T-helper 2 cell (primary cell): ENCODE results near the gene PSMG3.

ENCODE experiments used
- DNase-seq, 5 experiments: peaks; one replicate each; pipeline versions ENCODE4 v3.0.0 to v3.0.0-alpha.2; 2012 to 2022

The PSMG3 gene

GRCh38 chr7:1557006-1557405 lies 12.8 kb downstream of the PSMG3 start:
- no peak for DNase-seq

DNA sequence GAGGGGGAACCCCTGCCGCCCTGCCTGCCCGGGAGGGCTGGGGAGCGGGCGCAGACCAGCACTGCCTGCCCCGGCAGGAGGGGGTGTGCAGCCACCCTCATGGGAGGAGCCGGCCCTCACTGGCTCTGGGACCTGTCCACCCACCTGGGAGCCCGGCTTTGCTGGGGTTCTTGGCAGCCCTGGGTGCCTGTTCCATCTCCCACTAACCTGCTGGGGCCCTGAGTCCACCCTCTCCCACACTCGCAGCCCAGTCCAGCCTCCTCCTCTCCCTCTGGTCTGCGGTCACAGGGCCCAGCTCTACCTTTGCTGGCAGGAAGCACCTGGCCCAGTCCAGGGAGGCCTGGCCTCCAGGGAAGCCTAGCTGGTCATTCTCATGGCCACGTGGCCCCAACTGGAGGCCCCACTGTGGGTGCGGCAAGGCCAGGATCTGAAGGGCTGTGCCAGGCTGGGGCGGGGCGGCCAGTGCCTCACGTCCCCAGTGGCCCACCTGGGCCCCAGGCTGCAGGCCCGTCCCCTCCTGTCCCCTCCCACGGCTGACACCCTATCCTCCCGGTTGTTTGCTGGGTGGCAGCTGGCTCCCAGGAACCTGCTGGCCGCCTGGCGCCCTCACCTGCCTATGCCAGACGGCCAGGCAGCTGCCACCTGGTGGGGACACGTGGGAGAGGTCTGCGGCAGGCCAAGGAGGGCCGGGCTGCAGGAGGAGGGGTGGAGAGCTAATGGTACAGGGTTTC lies 13.9 kb downstream of the PSMG3 start, which contains the start of gene TMEM184A:
Gene TMEM184A, minus strand, starts transcription at position 393 of the 731 bp plus-strand sequence. CDS start 721 bp downstream, outside the sequence.
- peak in 2 of 5 experiments; percentile 34 to 54 for DNase-seq

DNA sequence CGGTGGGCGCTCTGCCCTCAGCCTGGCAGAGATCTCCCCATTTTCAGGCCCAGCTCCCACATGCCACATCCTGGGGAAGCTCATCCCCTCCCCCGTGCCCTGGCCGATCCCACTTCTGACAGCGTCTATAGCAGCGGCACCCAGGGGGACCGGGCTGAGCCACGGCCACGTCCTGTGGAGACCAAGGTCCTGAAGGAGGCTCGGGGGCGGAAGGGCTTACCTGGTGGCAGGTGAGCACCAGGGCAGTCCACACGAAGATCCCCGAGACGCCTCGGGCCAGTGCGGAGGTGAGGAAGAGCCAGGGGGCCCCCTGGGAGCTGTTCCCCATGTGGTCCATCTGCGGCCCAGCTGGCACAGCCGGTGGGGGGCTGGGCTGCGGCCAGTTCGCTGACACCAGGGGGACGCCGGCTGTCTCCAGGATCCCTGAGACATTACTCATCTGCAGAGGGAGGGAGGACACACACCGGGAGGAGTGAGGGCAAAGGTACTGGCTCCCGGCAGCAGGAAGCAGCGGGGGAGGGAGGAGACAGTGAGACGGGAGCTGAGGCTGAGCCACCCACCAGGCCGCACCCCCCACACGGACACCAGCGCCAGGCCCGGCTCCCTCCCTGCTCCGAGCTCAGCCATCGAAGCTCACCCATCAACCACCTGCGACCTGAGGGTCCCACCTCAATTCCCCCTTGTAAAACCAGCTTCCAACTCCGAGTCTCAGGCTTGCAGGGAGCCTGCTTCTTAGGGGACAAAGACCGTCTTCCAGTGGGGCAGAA lies 14.6 kb downstream of the PSMG3 start:
- no peak for DNase-seq

GRCh38 chr7:1554333-1555045 lies 15.3 kb downstream of the PSMG3 start:
- DNase-seq = no peak

DNA sequence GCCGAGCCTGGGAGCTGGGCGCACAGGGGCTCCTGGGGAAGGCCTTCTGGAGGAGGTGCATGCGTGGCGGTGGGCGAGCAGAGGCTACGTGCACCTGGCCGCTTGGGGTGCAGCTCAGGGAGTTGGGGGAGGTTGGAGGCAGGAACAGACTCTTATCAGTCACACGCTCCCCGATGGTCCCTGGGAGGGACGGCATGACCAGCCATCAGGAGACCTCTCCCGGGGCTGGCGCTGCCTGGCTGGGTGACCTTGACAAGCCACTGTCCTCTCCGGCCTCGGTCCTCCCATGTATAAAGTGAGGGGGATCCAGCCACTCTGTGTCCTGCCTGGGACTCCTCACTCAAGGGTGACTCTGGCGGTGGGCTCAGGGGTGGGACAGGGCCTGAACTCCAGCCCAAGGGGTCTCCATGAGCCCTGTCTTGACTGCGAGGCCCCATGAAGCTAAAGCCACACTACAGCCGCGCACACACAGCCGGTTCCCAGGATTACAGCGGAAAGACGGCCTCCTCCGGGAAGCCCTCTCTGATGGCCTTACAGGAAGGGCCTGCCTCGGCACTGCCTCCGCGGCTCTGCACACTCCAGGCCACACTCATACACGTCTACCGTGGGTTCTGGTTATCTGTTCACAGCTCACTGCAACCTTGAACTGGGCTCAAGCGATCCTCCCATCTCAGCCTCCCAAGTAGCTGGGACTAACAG lies 16.2 kb downstream of the PSMG3 start:
- DNase-seq = no peak

- DNase-seq = no peak
Measured at GRCh38 chr7:1552200-1552599, 17.6 kb downstream of the PSMG3 start.

DNA sequence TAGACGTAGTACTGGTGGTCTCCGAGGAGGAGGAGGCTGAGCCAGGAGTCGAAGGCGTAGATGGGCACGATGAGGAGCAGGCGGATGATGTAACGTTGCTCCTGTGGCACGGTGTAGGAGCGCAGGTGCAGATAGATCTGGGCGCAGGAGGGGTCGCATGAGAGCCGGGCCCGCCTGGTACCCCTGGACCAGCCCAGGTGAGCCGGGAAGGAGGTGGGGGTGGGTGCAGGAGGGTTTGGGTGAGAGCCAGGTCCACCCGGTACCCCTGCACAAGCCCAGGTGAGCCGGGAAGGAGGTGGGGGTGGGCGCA lies 19.0 kb downstream of the PSMG3 start:
- no peak for DNase-seq

DNA sequence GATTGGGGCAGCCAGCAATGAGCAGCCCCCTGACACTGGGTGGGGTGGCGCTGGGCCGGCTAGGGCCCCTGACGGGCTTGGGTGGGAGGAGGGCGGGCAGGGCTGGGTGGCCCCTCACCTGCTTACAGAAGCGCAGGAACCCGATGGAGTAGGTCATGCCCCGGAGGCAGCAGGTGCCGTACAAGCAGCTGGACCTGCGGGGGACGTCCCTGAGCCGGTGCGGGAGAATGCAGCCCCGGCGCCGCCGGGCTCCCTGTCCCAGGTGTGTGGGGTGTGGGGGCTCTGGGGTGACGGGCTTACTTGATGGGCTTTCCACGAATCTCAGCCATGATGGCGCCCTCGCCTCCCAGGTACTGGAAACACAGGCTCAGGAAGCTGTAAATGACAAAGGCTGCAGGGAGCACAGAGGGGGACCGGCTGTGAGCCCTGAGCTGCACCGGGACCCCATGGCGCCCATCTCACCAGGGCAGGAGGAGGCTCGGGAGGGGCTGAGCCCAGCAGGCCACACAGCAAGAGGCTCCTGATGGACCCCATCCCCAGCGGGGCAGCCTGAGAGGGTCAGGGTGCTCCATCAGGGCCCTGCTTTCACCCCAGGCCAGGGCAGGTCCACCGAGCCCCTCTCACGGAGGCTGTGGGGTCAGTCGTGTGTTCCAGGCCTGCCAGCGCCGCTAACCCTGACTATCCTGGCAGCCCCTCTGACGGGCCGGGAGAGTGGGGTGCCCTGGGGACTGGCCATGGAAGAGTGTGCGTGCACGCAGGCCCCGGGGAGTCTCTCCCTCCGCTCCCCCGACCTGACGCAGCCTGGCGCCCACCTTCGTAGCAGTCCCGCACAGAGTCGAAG lies 19.6 kb downstream of the PSMG3 start:
- no peak for DNase-seq

- DNase-seq = no peak
Measured at GRCh38 chr7:1549357-1550004, 20.4 kb downstream of the PSMG3 start.

DNA sequence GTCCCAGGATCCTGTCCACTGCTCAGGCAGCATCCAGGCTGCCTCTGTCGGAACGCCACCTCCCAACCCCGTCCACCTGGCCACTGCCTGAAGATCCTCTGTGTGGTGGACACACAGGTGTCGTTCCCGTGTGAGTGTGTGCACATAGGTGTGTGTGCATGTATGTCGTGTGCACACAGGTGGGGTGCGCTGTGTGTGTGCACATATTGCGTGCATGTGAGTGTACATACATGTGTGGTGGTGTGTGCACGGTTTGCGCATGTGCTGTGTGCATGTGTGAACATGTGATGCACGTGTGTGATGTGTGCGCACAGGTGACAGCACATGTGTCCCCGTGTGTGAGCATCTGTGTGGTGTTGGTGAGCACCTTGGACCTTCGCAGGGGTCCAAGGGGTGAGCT lies 20.9 kb downstream of the PSMG3 start:
- DNase-seq = no peak

GRCh38 chr7:1548438-1548831 lies 21.4 kb downstream of the PSMG3 start:
- DNase-seq = peak in 1 of 5 experiments; percentile 34

DNA sequence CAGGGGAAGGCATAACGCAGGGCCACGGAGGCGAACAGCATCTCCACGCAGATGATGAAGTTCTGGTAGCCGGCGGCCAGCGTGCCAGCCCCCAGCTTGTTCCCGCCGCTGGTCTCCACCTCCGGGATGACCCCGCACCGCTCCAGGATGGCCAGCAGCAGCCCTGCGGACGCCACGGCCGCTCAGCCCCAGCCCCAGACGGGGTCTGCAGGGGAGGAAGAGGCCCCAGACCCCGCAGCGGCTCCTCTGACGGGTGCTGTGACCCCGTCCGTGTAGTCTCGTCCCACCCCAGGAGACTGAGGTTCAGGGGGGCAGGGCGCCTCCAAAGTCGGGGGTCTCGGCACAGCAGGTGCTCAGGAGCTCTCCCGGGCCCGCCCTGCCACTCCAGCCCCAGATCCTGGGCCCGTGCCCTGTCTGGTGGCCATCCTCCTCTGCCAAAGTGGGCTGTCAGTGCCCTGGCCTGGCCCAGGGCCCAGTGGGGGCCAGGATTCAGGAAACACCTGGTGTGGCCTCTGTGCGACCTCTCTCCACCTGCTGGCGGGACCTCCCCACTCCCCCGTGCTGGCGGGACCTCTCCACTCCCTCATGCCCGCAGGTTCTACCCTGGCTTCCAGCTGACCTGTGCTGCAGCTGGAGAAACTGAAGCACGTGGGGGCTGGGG lies 21.9 kb downstream of the PSMG3 start:
- DNase-seq = no peak

DNA sequence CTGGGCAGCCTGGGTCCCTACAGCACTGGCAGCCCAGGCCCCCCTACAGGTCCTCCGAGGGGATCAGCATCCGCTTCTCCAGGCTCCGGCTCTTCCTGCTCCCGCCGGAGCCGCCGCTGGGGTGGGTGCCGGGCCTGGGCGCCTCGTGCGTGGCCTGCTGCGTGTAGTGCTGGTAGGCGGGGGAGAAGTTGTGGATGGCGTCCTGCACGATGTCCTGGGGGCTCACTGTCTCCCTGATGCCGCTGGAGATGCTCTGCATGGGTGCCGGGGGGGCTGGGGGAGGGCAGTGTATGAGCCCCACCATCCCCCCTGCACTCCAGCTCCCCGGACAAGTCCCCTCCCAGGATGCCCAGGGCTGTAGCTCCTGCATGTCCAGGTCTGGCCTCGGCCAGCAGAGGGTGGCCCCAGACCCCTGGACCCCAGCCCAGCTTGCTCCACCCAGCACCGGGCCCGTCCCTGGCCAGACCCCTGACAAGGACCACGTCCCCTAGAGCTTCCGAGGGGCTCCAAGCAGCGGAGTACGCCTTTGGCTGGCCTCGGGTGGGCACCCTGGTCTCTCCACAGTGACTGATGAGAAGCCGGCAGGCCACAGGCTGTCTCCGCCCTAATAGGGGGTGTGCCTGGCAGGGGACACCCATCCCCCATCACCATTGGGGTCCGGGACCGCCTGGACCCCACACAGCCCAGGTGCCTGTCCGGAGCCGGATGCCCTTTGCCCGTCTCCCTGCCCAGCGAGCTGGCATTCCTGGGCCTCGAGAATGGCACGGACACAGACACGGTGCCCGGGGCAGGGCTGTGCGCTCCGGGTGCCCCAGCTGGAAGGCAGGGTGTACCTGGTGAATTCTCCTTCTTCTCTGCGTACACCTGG lies 22.7 kb downstream of the PSMG3 start:
- no peak for DNase-seq

DNA sequence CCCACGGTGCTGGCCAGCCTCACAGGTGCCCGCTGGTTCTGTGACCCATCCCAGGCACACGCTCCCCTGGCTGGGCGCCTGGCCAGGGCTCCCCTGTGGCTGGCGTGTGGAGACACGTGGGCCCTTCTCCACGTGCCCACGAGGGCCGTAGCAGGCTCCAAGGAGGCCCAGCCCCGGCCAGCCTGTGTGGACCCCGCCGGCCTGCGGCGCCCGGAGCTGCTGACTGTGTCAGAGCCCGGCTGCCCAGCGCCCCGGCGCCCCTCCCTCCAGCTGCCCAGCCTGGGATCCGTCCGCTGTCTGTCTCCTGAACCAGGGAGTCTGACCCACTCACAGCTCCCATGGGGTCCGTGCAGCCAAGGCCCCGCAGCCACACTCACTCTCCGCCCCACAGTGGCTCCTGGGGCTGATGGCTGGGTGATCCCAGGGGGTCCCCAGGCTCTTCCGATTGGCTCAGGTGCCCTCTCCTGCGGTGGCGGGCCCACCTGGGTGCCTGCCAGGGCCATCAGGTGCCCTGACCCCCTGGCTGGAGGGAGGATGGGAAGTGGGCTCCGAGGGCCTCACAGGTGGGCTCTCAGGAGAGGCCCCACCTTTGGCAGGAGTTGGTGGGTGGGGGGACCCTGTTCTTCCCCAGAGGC lies 23.4 kb downstream of the PSMG3 start:
- no peak for DNase-seq

- no peak for DNase-seq
Measured at GRCh38 chr7:1545417-1546246, 24.2 kb downstream of the PSMG3 start.

DNA sequence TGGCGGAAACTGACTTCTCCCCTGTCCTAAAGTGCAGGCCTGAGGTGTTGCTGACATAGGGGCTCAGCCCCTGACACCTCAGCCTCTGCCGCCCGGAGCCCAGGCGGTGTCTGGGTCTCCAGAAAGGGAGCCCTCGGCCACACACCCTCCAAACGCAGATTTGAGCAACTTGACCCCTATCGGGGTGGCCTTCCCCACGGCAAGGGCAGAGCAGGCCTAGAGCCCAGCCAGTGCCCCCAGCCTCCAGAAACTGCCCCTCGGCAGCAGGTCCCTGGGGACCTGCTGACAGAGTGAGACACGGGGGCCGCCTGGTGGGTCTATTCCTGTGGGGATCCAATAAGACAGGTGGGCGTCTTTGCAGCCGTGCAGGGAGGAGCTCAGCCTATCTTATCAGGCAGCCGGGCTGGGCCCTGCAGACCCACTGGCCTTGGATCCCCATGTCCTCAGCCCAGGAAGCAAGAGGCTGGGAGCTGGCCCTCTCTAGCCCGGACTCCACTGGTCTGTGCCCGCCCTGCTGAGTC lies 24.9 kb downstream of the PSMG3 start:
- no peak for DNase-seq

GRCh38 chr7:1544178-1544895 lies 25.5 kb downstream of the PSMG3 start:
- no peak for DNase-seq

GRCh38 chr7:1543826-1544177 lies 26.0 kb downstream of the PSMG3 start:
- no peak for DNase-seq
